Endothelial cell of umbilical vein (primary cell): Measurements from ENCODE around the gene DPH2. TPM values are rescaled to one million over a fixed set of nuclear protein-coding genes. Genes with fewer than 3 reads are reported as not detected.

ENCODE experiments used
- BruUV-seq: library from RNA; stranded (reverse); fragments of 400-500 nt; replicated peaks from 2 replicates; lab custom pipeline; 2021; lab: Mats Ljungman, UMichigan
- CTCF ChIA-PET: fragments of 300-600, 350-600 bp; sonication (Branson Sonifier 250); formaldehyde crosslinking; loops from one replicate; lab custom pipeline; 2021; ENCODE audit warnings: antibody characterized with exemption, inconsistent platforms; lab: Charles Lee
- POLR2A ChIA-PET: fragments of 300-600, 350-600 bp; sonication (Branson Sonifier 250); formaldehyde crosslinking; loops from one replicate; lab custom pipeline; 2021; ENCODE audit warnings: antibody characterized with exemption, inconsistent platforms; lab: Charles Lee
- DNase-seq: peaks from one replicate; pipeline ENCODE4 v3.0.0-alpha.2; 2011; ENCODE audit warnings: low read depth, low spot score
- FAIRE-seq: peaks from 2 replicates; lab custom pipeline; 2011; peaks lifted over from hg19 to GRCh38; lab: Jason Lieb, UNC
- H2AFZ ChIP-seq: 2 replicates; pipeline ENCODE4 v1.6.0; 2012; ENCODE audit warnings: low read depth, low read length, control low read depth, inconsistent platforms
- H3K27ac ChIP-seq: 2 replicates; pipeline ENCODE4 v1.5.1; 2011; ENCODE audit warnings: low read depth, mild to moderate bottlenecking, control low read depth, low read length, moderate library complexity; ENCODE audit not compliant: insufficient read depth
- H3K27me3 ChIP-seq, 2 experiments: 2 replicates each; pipeline versions ENCODE4 v1.6.0 to v1.6.1; 2011; ENCODE audit warnings: low read length in 2 of 2, mixed read lengths in 1 of 2; ENCODE audit not compliant: control insufficient read depth in 2 of 2, insufficient read depth in 2 of 2
- H3K36me3 ChIP-seq, 2 experiments: 2 replicates in 1 of 2; 3 replicates in 1 of 2; pipeline ENCODE4 v1.5.1; 2011; ENCODE audit warnings: low read length in 2 of 2, mild to moderate bottlenecking in 1 of 2, moderate library complexity in 1 of 2; ENCODE audit not compliant: control insufficient read depth in 2 of 2, insufficient read depth in 2 of 2; ENCODE audit errors: extremely low read depth in 1 of 2
- H3K4me1 ChIP-seq: 3 replicates; pipeline ENCODE4 v1.5.1; 2011; ENCODE audit warnings: mild to moderate bottlenecking, low read length; ENCODE audit not compliant: control insufficient read depth, insufficient read depth; ENCODE audit errors: extremely low read depth
- H3K4me2 ChIP-seq: 2 replicates; pipeline ENCODE4 v1.6.1; 2011; ENCODE audit warnings: low read length, control low read depth, mixed read lengths; ENCODE audit not compliant: insufficient read depth
- H3K4me3 ChIP-seq, 3 experiments: fragments of 200-600 bp in 1 of 3; sonication (generic), shearing (Covaris generic) in 1 of 3; replicated peaks in 1 of 3; 2 replicates each; pipeline ENCODE4 v1.5.1; 2011 to 2016; ENCODE audit warnings: control low read depth in 3 of 3, low read length in 3 of 3, mild to moderate bottlenecking in 2 of 3, inconsistent platforms in 1 of 3, low read depth in 1 of 3, moderate library complexity in 1 of 3; ENCODE audit not compliant: insufficient read depth in 1 of 3
- H3K79me2 ChIP-seq: 2 replicates; pipeline ENCODE4 v1.6.0; 2012; ENCODE audit warnings: low read length, inconsistent platforms; ENCODE audit not compliant: control insufficient read depth, insufficient read depth
- H3K9ac ChIP-seq: replicated peaks from 2 replicates; pipeline ENCODE3; 2011; ENCODE audit warnings: low read length, control low read depth; ENCODE audit not compliant: insufficient read depth; ENCODE audit errors: extremely low read depth
- H3K9me1 ChIP-seq: replicated peaks from 3 replicates; pipeline ENCODE4 v1.6.0; 2011; ENCODE audit warnings: mild to moderate bottlenecking, low read length; ENCODE audit not compliant: control insufficient read depth, insufficient read depth; ENCODE audit errors: extremely low read depth
- H3K9me3 ChIP-seq: replicated peaks from 2 replicates; pipeline ENCODE4 v1.5.1; 2012; ENCODE audit warnings: low read length, inconsistent platforms; ENCODE audit not compliant: control insufficient read depth, insufficient read depth
- H4K20me1 ChIP-seq: replicated peaks from 2 replicates; pipeline ENCODE3; 2011; ENCODE audit warnings: mild to moderate bottlenecking, low read length; ENCODE audit not compliant: control insufficient read depth, insufficient read depth; ENCODE audit errors: extremely low read depth
- CTCF ChIP-seq, 2 donors: IDR thresholded peaks; 1 replicate in 1 of 2; 2 replicates in 1 of 2; pipeline ENCODE4 v1.5.1; 2011; ENCODE audit warnings: low read length in 2 of 2, mild to moderate bottlenecking in 2 of 2, moderate library complexity in 2 of 2, control low read depth in 1 of 2, inconsistent platforms in 1 of 2, low read depth in 1 of 2; ENCODE audit not compliant: insufficient read depth in 1 of 2; ENCODE audit errors: extremely low read depth in 1 of 2
- MAX ChIP-seq: IDR thresholded peaks from 2 replicates; pipeline ENCODE4 v1.6.1; 2011; ENCODE audit not compliant: insufficient read depth, insufficient read length
- POLR2AphosphoS5 ChIP-seq: IDR thresholded peaks from 2 replicates; pipeline ENCODE4 v1.6.1; 2012; ENCODE audit warnings: low read depth, mild to moderate bottlenecking, control low read depth, low read length, moderate library complexity; ENCODE audit not compliant: insufficient read depth
- dilution Hi-C: fragments of 300-500 bp; cut with MboI; formaldehyde crosslinking; loops from one replicate; pipeline ENCODE4 v1.15.0; 2019; ENCODE audit warnings: low sequenced_read_pairs; ENCODE audit not compliant: extremely low pct_ligation_motif_present
- intact Hi-C: fragments of 100-400 bp; cut with micrococcal nuclease; formaldehyde crosslinking; loops from one replicate; pipeline ENCODE4 v1.10.0; 2022
- polyA plus RNA-seq, 4 experiments: library from polyadenylated mRNA; depleted of rRNA in 3 of 4; stranded (reverse) in 3 of 4; unstranded in 1 of 4; fragments of >200 nt; gene quantifications; 2 replicates each; pipeline versions ENCODE4 v1.2.1 to v1.2.3, GENCODE V29; 2011 to 2012; ENCODE audit warnings: missing spikeins in 1 of 4
- total RNA-seq: library from RNA; stranded (reverse); gene quantifications from 2 replicates; pipeline ENCODE4 v1.2.3, GENCODE V29; 2021

The DPH2 gene
- total and polyA plus RNA-seq, 2 donors (not counting 3 experiments of a cell fraction or from before 2014, with no cell fraction given): 28.1 to 59.1 TPM

GRCh38 chr1:43994071-43994470, 24.3 kb downstream of the DPH2 start:
- no TSS peak for BruUV-seq
- no peak overlapping the region for H3K9ac ChIP-seq
- no peak for FAIRE-seq
- no peak overlapping the region for H2AFZ ChIP-seq
- intact Hi-C loops (loop anchor here (5.0 kb wide), 2 partner anchors 38 to 232 kb away; partner anchors contain the start of gene SLC6A9), dilution Hi-C loops (no loop called here)
- H3K4me2 ChIP-seq: no peak overlapping the region
- ChIA-PET CTCF (interaction anchor here (0.7 to 3.3 kb wide), 4 partner anchors 11 to 231 kb away, joined by 3 to 13 read pairs (median 5); no protein-coding TSS in a partner anchor), POLR2A (no interaction called here)
- no peaks in the 10 kb centered on the region for H4K20me1 ChIP-seq
- no peak for DNase-seq
- H3K4me1 ChIP-seq: peaks cover 7% of the 10 kb centered on the region
- H3K27ac ChIP-seq: no peak overlapping the region
- H3K4me3 ChIP-seq: no peak overlapping the region
- TF ChIP-seq MAX (no peak), POLR2AphosphoS5 (no peak), CTCF (IDR thresholded peaks at IDR 0.05; ENCODE audit: extremely low read depth in 1 of 2, insufficient read depth in 1 of 2, low read depth in 1 of 2, low read length in 2 of 2) (no peak)
- no peaks in the 10 kb centered on the region for H3K27me3 ChIP-seq
- H3K79me2 ChIP-seq: no peaks in the 10 kb centered on the region
- H3K36me3 ChIP-seq: no peaks in the 10 kb centered on the region
- H3K9me1 ChIP-seq: no peaks in the 10 kb centered on the region
- H3K9me3 ChIP-seq: no peaks in the 10 kb centered on the region
